ENCODE data around the gene PIK3C2G.

GRCh38 chr12:18556161-18556560, 294.8 kb downstream of the PIK3C2G start:
- TF ChIP-seq CTCF (IDR thresholded peaks at IDR 0.05; ENCODE audit: borderline replicate concordance, extremely low read depth, low read length, poor library complexity, severe bottlenecking) = no peak
- no peak for TF ChIP-seq EZH2 (IDR thresholded peaks at IDR 0.05; ENCODE audit: borderline replicate concordance, low read depth, low read length, severe bottlenecking)

All from DND-41 (cell line).